ENCODE measurements around the gene IFT80. TPM values are rescaled to one million over a fixed set of nuclear protein-coding genes. Genes with fewer than 3 reads are reported as not detected.

IFT80 gene
- total and polyA plus RNA-seq, 8 donors: 27.9 to 92.0 (median 74.1) TPM

DNA sequence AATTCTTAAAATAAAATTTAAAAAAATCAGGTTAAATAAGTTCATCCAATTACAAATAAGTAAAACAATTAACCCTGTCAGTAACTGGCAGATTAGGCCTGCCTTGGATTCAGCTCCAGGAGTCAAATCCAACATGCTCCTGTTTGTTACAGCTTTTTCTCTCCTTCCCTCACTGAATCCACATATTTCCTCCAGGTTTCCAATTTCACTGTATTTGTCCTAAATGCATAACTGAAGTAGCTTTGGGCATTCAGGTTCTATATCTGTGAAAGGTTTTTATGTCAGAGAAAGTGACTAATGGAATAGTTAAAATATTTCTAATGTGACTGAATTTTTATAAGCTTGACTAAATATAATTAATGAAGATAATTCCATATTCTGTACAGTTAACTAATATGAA is 79.7 kb downstream of the IFT80 start:
- Histone ChIP-seq H3K4me1 (no peaks in the 10 kb centered on the region), H3K36me3 (peaks cover 0 to 7% of the 10 kb centered on the region in 2 donors), H3K27me3 (no peaks in the 10 kb centered on the region), H3K27ac (no peak overlapping the region), H3K9me3 (no peaks in the 10 kb centered on the region), H3K4me3 (no peak overlapping the region)
- TF ChIP-seq, protein P1, sequence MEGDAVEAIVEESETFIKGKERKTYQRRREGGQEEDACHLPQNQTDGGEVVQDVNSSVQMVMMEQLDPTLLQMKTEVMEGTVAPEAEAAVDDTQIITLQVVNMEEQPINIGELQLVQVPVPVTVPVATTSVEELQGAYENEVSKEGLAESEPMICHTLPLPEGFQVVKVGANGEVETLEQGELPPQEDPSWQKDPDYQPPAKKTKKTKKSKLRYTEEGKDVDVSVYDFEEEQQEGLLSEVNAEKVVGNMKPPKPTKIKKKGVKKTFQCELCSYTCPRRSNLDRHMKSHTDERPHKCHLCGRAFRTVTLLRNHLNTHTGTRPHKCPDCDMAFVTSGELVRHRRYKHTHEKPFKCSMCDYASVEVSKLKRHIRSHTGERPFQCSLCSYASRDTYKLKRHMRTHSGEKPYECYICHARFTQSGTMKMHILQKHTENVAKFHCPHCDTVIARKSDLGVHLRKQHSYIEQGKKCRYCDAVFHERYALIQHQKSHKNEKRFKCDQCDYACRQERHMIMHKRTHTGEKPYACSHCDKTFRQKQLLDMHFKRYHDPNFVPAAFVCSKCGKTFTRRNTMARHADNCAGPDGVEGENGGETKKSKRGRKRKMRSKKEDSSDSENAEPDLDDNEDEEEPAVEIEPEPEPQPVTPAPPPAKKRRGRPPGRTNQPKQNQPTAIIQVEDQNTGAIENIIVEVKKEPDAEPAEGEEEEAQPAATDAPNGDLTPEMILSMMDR (IDR thresholded peaks at IDR 0.05): no peak
- DNase-seq (no peak), ATAC-seq (no peak)
- intact Hi-C loops (cut with DNase I): no loop called here

DNA sequence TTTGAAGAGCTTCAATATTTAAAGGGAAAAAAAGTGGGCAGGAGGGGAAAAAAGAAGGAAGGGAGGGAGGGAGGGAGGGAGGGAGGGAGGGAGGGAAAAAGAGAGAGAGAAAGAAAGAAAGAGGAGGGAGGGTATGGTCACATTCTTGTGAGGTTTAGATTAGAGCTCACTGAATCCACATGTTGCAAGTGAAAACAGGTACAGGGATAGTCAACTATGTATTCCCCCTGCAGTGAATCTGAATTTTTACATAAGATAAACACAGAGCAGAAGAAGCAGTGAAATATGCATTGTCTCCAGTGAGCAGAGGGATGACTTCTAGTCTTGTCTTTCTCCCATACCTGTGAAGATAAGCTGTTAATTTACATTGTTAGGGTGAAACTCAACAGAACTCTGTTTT is 84.0 kb downstream of the IFT80 start:
- H3K4me3 ChIP-seq: no peak overlapping the region
- no peak overlapping the region for H3K27ac ChIP-seq
- peaks cover 0 to 13% of the 10 kb centered on the region in 2 donors for H3K36me3 ChIP-seq
- TF ChIP-seq, protein P1 (IDR thresholded peaks at IDR 0.05): no peak
- DNase-seq (no peak), ATAC-seq (no peak)
- intact Hi-C loops (cut with DNase I): no loop called here
- no peaks in the 10 kb centered on the region for H3K27me3 ChIP-seq
- no peaks in the 10 kb centered on the region for H3K9me3 ChIP-seq
- no peaks in the 10 kb centered on the region for H3K4me1 ChIP-seq

DNA sequence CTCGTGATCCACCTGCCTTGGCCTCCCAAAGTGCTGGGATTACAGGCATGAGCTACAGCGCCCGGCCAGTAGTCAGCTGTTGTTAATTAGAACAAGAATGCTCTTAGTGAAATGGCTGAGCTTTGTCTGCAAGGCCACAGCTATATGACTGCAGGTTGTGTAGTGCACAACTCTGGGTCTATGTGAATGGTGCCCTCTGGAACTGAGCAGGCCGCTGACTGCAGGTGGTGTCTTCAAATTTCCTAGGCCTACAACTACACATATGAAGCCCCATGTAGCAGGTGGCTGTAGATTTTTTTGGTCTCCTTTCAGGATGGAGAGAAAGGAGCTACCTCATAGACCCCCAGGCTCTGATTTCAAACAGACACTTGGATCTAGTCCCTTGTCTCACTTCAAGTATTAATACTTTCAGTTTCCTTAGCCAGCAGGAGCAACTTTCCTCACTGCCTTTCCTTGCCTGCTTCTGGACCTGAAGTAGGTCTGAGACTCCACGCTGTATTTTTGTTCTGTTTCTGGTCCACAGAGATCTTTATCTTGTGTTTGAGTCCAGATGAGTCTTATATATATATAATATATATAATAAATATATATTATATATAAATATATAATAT is 86.9 kb downstream of the IFT80 start:
- DNase-seq (no peak), ATAC-seq (no peak)
- Histone ChIP-seq H3K36me3 (peaks cover 0 to 17% of the 10 kb centered on the region in 2 donors), H3K9me3 (no peaks in the 10 kb centered on the region), H3K27ac (no peak overlapping the region), H3K27me3 (no peaks in the 10 kb centered on the region), H3K4me3 (no peak overlapping the region), H3K4me1 (no peaks in the 10 kb centered on the region)
- TF ChIP-seq, protein P1 (IDR thresholded peaks at IDR 0.05): no peak
- intact Hi-C loops (cut with DNase I): no loop called here

DNA sequence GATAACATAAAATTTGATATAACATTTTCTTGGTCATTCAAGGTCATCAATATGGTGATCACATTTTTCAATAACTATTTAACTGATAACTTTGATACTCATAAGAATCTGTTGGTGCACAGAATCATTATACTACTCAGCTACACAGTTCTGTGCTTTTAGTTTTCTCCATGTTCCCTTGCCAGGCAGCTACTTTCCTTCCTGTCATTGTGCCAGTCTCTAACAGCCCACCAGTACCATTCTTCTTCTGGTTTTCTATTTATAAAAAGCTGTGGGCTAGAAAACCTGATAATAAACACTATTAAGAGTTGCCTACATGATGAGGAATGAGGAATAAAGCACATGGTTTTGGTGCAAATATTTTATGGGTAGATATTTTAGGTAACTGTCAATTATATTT is 96.2 kb downstream of the IFT80 start:
- ATAC-seq (no peak), DNase-seq (no peak)
- TF ChIP-seq, protein P1 (IDR thresholded peaks at IDR 0.05): no peak
- intact Hi-C loops (cut with DNase I): no loop called here
- no peaks in the 10 kb centered on the region for H3K27me3 ChIP-seq
- H3K27ac ChIP-seq: no peak overlapping the region
- no peaks in the 10 kb centered on the region for H3K4me1 ChIP-seq
- H3K4me3 ChIP-seq: no peak overlapping the region
- H3K9me3 ChIP-seq: no peaks in the 10 kb centered on the region
- H3K36me3 ChIP-seq: peaks cover 0 to 6% of the 10 kb centered on the region in 2 donors

DNA sequence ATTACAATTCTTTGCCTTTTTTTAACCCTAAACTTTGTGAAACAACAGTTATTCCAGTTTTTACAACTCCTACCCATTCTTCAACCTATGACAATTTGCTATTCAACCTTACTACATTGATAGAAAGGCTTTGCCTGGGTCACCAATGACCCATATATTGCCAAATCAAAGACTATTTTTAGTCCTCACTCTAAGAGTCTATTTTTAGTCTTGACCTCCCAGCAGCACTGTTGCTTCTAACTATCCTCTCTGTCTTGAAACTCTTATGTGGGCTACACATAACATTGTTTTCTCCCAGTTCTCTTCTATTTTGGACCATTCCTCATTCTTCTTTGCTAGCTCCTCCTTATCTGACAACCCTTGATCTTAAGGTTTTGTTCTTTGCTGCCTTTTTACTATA is 102.4 kb downstream of the IFT80 start:
- Histone ChIP-seq H3K9me3 (no peaks in the 10 kb centered on the region), H3K27me3 (no peaks in the 10 kb centered on the region), H3K4me3 (no peak overlapping the region), H3K4me1 (no peaks in the 10 kb centered on the region), H3K36me3 (no peaks in the 10 kb centered on the region), H3K27ac (no peak overlapping the region)
- TF ChIP-seq, protein P1 (IDR thresholded peaks at IDR 0.05): no peak
- intact Hi-C loops (cut with DNase I): no loop called here
- DNase-seq (no peak), ATAC-seq (no peak)

Measured in left lung (tissue), 10 donors.